Epithelial cell of prostate (primary cell): Measurements from ENCODE around the gene RNF41.
A peak's percentile ranks its signal among the peaks of the same experiment; 100 is the strongest.
"Not testable (repeated sequence)": the region's sequence is repeated elsewhere in the genome, so short reads cannot be mapped to it uniquely, and the experiment has no call there.

Experiments
- DNase-seq: peaks from one replicate; pipeline ENCODE4 v3.0.0-alpha.2; 2011; ENCODE audit warnings: low read depth, low spot score
- H3K27ac ChIP-seq: fragments of 450-650 bp; 2 replicates; pipeline ENCODE4 v1.5.1; 2017; ENCODE audit warnings: mild to moderate bottlenecking

Gene RNF41

DNA sequence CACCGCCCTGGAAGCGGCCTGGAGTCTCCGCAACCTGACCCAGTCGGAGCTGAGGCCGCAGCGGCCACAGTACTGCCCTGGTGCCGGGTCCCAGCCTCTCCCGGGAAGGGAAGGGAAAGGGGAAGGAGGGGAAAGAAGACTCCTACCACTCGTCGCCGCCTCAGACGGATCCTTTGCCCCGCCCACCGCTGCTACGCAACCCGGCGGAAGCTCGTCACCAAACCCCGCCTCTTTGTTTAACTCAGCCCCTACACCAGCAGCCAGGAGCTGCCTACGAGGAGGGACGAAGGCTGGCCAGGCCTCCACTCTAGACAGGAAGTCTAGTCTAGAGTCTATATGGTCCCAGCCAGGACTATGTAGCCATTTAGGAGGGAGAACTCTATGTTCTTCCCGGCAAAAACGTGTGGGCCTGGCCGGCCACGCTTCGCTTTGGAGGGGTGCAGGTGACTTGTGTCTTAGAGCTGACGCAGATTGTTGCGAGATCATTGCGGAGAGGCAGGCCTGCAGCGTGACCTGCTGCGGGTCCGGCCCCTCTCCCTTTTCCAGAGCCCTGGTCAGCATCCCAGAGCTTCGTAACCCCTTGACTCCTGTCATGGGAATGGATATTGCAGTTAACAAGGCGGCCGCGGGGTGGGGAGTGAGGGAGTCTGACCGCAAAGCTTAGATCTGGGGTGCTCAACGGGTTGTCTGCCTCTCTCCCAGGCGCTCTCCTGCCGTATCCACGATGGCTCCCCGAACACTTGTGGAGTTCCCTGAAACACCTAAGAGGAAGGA is at the start of gene RNF41:
Gene RNF41, minus strand, starts transcription at position 166 of the 774 bp plus-strand sequence. CDS start 7,875 bp downstream, outside the sequence.
- H3K27ac ChIP-seq, result peak within 1 kb of the TSS; percentile 95
- DNase-seq, result peak; percentile 73

DNA sequence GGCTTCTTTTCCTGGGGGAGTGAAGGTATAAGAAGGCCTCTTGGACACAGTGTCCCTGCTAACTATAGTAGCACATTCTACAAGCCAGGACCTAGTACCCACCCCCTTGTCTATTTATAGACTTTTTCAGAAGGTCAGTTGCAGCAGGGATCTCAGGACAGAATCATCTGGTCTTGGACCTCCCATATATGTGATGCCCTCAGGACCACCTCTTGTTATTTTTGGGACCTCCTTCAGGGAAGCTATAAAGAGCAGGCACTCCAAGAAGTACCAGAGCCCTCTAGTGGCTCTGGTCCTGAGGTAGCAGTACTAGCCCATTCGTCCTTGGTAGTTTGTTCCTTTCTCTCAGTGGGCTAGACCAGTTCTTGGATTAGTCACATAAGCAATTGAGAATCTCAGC is 49.3 kb upstream of the RNF41 start:
- no peak for DNase-seq
- no peak overlapping the region for H3K27ac ChIP-seq

DNA sequence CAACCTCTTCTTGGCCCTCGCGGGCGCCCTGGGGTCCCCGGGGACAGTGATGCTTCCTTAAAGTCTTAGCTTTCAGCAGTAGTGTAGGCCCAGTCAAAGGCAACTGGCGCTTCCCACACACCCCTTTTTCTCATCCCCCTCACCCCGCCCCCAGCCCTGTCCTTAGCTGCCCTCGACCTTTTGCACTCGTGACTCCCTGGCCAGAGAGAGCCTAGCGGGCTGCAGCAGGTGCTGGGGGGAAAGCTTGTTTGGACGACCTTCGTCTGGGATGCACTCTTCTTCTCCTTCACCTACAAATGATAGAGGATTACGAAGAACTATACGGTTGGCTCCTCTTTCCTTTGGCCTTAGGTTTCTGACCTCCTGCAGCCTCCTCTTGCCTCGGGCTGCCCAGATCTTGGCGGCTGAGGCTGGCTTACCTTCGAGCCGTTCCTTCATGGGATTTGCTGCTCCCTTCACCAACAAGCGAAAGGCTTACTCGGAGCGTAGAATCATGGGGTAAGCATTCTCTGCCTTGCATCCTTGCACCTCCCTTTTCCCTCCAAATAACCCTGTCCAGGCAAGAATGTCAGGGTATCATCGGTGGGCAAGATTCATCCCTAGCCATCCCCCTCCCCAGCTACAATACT is 45.8 kb upstream of the RNF41 start:
- H3K27ac ChIP-seq, result no peak overlapping the region
- no peak for DNase-seq

DNA sequence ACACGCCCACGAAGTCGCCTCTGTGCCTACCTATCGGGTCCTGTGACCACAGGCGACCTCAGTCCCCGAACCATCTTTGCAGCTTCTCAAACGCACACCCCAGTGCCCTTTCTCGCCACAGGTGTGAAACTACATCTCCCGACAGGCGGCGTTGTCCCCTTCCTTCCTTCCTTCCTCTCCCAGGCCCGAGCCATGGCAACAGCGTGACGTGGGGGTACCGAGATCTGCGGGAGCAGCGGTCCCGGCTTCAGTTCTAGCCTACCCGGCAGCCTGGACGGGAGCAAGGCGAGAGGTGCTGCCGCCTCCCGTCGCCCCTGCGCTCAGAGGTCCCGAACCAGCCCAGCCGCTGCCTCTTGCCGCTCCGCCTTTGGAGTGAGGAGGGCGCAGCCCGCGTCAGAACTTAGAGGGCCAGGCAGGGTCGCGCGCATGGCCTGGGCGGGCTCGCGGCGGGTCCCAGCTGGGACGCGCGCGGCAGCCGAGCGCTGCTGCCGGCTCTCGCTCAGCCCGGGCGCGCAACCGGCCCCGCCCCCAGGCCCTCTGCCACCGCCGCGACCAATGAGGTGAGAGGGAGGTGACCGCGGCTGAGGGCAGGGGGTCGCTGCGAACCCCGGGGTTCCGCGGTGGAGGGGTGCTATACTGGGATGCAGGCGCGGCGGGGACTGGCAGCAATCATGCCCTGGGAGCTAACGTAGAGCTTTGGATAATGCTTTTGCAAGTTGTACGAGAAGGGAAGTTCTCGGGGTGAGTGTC is 45.1 kb upstream of the RNF41 start, which contains the start of gene COQ10A:
Gene COQ10A, plus strand, starts transcription at position 250 of the 750 bp plus-strand sequence. Its CDS starts 177 bp downstream, at position 427.
- DNase-seq, result peak; percentile 18
- peak within 1 kb of the TSS; percentile 47 for H3K27ac ChIP-seq

DNA sequence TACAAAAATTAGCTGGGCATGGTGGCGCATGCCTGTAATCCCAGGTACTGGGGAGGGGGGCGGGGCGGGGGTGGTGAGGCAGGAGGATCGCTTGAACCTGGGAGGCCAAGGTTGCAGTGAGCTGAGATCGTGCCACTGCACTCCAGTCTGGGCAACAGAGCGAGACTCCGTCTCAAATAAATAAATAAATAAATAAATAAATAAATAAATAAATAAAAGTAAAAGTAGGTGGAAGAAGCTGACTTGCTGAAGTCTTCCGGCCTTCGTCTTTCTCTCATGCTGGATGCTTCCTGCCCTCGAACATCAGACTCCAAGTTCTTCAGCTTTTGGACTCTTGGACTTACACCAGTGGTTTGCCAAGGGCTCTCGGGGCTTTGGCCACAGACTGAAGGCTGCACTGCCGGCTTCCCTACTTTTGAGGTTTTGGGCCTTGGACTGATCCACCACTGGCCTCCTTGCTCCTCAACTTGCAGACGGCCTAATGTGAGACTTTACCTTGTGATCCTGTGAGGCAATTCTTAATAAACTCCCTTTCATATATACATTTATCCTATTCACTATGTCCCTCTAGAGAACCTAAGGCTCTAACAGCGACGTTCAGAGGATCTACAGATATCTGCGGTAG is 44.5 kb upstream of the RNF41 start:
- not testable (repeated sequence) for DNase-seq
- peak overlapping the region; percentile 47 for H3K27ac ChIP-seq

DNA sequence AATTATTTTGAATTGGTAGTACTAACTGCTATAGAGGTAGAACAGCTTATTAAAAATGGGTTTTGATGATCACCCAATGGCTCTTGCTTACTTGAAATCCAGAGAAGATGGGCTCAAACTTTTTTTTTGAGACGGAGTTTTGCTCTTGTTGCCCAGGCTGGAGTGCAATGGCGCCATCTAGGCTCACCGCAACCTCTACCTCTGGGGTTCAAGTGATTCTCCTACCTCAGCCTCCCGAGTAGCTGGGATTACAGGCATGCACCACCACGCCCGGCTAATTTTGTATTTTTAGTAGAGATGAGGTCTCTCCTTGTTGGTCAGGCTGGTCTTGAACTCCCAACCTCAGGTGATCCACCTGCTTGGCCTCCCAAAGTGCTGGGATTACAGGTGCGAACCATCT is 41.2 kb upstream of the RNF41 start:
- not testable (repeated sequence) for H3K27ac ChIP-seq, DNase-seq

DNA sequence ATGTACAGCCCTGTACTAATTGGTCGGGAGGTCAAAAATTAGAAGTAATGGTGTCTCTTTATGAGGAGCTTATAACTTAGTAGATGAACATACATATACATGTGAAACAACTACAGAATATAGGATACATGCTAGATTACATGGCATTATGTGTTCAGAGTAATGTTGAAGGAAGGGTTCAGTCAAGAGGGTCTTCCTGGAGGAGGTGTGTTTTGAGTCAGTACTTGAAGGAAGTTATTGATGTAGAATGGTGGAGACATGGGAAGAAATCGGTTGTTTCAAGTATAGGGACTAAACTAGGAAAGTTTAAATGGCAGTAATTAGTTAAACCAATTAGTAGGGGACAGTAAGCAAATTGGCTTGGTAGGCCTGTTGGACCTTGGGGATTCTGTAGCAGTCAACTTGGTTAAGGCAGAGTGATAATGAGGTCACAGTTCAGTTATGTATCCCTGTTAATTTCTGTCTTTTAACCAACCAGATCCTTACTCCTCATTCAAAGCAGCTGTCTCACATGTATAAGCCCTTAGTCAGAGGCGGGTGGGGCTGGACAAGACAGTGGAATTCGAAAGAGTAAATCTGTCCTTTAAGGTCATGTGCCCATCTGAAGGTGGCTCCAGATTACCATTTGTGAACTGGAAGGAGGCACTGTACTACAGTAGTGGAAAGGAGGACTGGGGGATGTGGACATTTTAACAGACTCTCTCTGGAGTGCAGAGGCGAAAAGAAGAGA is 39.9 kb upstream of the RNF41 start:
- H3K27ac ChIP-seq, result peak overlapping the region; percentile 68

DNA sequence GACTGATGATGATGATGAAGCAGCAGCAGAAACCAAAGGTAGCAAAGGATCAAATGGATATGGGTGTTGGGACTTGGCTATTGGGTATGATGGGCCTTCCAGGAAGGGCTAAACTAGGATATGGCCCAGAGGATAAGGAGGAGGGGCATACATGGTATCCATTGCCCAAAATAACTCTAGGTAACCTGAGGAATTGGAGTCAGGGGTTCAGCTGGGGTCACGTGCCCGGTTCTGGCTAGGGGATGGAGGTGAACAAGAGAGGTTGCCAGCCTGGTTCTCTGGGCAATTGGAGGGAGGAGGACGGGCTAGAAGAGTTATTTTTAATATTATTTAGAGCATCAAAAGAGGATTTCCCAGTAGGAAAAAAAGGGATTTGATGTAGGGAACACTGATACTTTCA is 39.2 kb upstream of the RNF41 start:
- peak overlapping the region; percentile 68 for H3K27ac ChIP-seq
- no peak for DNase-seq

More for the DNA sequence above, 39.9 kb upstream of the RNF41 start:
- peak; percentile 39 for DNase-seq

DNA sequence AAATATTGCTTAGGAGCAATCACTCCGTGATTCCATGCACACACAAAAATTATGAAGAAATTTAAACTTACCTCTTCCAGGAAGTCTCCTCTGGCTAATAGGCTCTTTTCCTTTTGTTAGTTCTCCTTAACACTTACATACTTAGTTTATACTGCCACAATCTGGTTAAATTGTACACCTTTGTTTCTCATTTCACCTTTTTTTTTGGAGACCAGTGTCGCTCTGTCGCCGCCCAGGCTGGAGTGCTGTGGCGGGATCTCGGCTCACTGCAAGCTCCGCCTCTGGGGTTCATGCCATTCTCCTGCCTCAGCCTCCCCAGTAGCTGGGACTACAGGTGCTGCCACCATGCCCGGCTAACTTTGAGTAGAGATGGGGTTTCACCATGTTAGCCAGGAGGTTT is 38.7 kb upstream of the RNF41 start:
- DNase-seq, result no peak
- peak overlapping the region; percentile 68 for H3K27ac ChIP-seq

DNA sequence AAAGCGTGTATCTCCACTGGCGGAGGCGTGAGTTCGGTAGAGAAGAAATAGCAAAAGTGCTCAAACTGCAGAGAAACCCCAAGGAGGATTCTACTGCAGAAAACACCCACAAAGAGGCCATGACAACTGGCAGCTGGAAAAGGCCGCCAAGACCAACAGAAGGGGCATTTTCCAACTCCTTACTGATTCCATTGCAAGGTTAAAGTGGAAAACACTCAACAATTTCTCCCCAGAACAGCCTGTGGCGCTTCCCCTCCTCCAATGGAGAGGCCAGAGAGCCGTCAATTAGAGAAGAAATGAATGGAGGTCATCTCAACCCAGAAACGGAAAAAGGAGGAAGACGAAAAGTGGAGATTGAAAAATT is 37.1 kb upstream of the RNF41 start:
- peak overlapping the region; percentile 61 for H3K27ac ChIP-seq
- DNase-seq, result no peak

DNA sequence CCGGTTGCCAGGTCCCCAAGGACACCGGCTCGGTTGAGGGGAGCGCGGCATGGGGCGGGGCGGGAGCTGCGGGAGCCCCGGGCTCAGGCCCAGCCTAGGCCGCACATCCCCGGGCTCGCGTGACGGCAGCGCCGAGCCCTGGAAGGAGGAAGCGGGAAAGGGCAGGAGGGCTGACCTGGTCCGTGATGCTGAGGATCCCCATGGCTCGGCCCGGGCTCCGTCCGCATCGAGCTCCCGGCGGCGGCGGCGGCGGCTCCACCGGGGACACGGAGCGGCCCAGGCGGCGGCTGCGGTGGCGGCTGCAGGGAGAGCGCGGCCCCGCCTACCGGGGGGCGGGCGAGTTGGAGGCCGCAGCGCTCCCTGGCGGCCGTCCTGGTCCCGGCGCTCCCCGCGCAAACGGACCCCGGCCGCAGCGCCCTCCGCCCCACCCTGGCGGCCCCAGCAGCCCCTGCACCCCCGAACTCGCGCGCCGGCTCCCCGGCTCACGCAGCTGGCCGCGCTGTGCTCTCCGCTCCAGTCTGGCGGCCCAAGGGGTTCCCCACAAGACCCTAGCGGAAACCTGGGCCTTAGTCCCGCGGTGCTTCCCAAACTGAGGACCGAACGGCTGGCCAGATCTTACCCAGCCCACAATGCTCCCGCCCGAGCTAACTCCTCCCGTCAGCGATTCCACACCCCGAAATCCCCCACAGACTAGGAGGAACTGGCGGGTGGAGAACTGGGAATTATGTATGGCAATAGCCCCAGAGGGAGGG is 36.5 kb upstream of the RNF41 start, which contains the start of gene ANKRD52:
Gene ANKRD52, minus strand, starts transcription at position 317 of the 752 bp plus-strand sequence. Its CDS starts 115 bp downstream, at position 202.
- H3K27ac ChIP-seq, result peak within 1 kb of the TSS; percentile 61
- DNase-seq, result no peak

DNA sequence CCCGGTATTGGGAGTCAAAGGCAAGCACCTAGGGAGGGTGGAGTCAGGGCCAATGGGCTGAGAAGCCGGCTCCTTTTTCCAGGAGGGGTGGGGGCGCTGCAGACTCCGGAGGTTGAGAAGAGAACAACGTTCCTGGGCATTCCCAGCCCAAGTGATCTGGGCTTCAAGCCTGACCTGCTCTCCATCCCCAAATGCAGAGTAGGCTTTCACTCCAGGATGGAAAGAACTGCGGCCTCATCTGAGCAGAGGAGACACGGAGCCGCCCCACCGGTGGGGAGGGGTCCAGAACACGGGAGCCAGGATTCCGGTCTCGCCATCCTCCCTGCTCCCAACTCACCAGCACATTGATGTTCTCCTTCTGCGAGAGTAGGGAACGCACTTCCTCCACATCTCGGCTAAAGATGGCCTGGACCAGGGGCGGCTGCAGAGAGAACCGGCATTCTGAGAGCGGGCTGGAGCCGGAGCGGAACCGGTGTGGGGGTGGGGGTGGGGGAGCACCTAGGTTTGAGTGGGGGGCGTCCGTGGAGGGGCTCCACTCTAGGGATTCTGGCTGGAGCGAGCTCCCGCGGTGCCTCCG is 35.9 kb upstream of the RNF41 start:
- DNase-seq, result no peak
- peak overlapping the region; percentile 61 for H3K27ac ChIP-seq

DNA sequence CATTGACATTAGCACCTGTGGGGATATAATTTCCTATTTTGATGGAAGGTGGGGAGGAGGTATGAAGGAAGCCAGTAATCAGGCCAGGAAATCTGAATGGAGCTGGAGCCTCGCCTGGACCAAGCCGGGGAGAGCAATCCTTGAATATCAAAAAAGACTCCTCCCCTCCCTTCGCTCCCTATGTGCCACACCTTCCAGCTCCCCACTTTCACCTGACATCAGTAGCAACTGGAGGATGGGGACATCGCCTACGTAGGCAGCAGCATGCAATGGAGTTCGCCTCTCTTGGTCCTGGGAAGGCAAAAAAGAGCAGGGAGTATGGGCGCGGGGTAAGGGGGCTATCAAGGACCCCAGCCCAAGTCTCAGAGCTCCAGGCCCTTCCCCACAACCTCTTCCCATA is 35.3 kb upstream of the RNF41 start:
- H3K27ac ChIP-seq, result no peak overlapping the region
- DNase-seq, result no peak

DNA sequence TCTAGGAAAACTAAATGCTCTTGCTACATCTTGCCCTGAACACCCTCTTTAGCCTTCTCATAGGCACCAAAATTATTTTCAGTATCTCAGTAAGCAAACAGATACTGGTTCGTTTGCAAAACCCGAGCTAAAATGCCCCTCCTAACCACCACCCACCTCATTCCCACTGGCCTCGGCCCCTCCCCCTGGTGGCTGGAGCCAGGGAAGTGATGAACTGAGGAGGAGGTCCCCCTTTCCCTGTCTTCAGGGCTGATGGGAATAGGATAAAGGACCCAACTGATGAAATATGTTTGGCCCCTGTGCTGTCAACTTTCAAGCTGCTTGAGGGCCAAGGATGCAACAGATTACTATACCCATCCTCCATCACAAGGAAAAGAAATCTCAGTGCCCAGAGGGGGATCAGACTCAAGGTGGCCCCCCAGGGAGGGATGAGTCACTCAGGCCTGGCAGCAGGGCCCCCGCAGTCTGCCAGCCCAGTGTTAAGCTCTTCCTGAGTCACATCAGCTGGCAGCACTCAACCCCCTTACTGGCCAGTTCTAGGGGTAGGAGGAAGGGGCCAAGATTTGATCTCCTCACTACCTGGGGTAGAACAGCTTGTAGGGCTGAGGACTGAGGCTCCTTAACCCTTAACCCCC is 34.7 kb upstream of the RNF41 start:
- DNase-seq, result no peak
- no peak overlapping the region for H3K27ac ChIP-seq

DNA sequence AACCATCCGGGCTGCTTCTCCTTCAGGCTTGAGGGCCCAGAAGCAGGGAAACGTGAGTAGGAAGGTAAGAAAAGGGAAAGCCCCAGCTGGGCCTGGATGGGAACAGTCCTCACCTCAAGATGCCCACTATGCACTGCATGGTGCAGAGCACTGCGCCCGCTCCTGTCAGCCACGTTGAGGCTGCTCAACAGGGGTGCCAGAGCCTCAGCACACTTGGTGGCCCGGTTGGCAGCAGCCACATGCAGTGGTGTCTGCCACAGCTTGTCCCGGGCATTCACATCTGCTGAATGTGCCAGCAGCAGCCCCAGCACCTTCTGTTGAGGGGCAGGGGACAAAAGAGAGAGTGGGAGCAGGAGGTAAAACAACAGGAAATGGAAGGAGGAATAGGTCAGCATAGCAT is 33.9 kb upstream of the RNF41 start:
- no peak for DNase-seq
- no peak overlapping the region for H3K27ac ChIP-seq

DNA sequence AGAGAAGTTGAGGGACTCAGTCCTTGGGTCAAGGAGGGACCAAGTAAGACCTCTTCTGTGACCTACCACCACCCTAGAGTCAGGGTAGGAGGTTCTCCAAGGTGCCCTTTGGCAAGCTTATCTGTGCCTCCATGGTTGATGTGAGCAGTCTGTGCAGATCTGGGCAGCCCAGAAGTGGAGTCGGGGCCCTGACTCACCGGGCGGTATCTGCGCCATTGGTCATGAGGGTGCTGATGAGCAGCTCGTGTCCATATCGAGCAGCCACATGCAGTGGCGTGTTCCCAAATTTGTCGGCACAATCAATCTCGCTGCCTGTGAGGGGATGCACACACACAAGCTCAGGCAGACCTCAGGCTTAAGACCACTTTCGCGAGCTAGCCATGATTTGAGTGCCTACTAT is 31.4 kb upstream of the RNF41 start:
- no peak overlapping the region for H3K27ac ChIP-seq
- DNase-seq, result no peak

DNA sequence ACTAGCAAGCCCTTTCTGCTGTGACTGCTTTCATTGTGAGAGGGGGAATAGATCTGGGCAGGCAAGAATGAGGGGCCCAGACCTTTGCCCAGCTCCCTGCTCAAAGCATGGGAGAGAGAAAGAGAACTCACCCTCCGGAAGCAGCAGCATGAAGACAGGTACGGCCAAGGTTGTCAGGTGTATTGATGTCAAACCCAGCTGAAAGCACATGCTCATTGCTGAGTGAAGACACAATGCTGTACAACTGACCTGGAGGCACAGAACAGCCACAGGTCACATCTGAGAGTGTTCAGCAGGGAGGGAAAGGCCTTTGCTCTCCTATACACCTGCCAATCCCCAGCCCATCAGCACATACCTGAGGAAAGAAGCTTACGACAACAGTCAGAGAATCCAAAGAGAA is 30.9 kb upstream of the RNF41 start:
- no peak overlapping the region for H3K27ac ChIP-seq
- DNase-seq, result no peak

DNA sequence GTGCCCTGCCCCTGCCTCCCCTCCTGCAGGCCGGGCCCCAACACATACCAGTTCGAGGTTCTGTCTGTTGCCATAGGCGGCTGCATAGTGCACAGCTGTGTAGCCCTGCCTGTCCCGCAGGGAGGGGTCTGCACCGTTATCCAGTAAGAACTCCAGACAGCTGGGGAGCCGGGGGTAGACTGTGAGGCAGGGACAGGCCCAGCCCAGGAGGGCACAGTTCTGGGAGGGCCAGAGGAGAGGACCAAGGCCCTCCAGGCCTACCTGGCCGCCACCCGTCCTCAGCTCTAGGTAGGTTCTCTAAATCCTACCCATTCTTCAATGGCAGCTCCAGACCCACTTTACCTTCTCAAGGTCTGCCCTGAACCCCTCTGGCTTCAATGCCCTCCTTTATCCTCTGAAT is 27.0 kb upstream of the RNF41 start:
- H3K27ac ChIP-seq, result no peak overlapping the region
- DNase-seq, result no peak
